Loucy (cell line): Measurements from ENCODE around the gene SCN9A.

ENCODE experiments used
- H2AFZ ChIP-seq: fragments of 200-600 bp; sonication (generic); 2 replicates; pipeline ENCODE4 v1.6.0; 2016; ENCODE audit warnings: antibody characterized with exemption, mild to moderate bottlenecking, low read length, moderate library complexity
- H3F3A ChIP-seq: fragments of 200-600 bp; 2 replicates; pipeline ENCODE4 v1.6.0; 2016; ENCODE audit warnings: antibody characterized with exemption, low read depth, mild to moderate bottlenecking
- H3K27me3 ChIP-seq: fragments of 200-600 bp; sonication (generic); 2 replicates; pipeline ENCODE4 v1.6.1; 2014; ENCODE audit warnings: low read length, mild to moderate bottlenecking; ENCODE audit not compliant: insufficient read depth, poor library complexity, severe bottlenecking
- H3K36me3 ChIP-seq: fragments of 200-600 bp; sonication (generic); 2 replicates; pipeline ENCODE4 v1.6.1; 2016; ENCODE audit warnings: low read length; ENCODE audit not compliant: insufficient read depth
- H3K4me1 ChIP-seq: fragments of 200-600 bp; sonication (generic); 2 replicates; pipeline ENCODE4 v1.5.1; 2014; ENCODE audit warnings: low read length, mild to moderate bottlenecking; ENCODE audit not compliant: insufficient read depth, poor library complexity, severe bottlenecking
- H3K4me2 ChIP-seq: fragments of 200-600 bp; sonication (generic); 2 replicates; pipeline ENCODE4 v1.6.0; 2014; ENCODE audit warnings: antibody characterized with exemption, low read length, low read depth, mild to moderate bottlenecking; ENCODE audit not compliant: poor library complexity, severe bottlenecking
- H3K4me3 ChIP-seq: fragments of 200-600 bp; sonication (generic); 2 replicates; pipeline ENCODE4 v1.5.1; 2014; ENCODE audit warnings: low read length, mild to moderate bottlenecking, mixed read lengths; ENCODE audit not compliant: poor library complexity, severe bottlenecking
- H3K79me2 ChIP-seq: fragments of 200-600 bp; sonication (generic); 2 replicates; pipeline ENCODE4 v1.6.1; 2014; ENCODE audit warnings: low read length; ENCODE audit not compliant: insufficient read depth
- H3K9ac ChIP-seq: fragments of 200-600 bp; sonication (generic); 2 replicates; pipeline ENCODE4 v1.6.0; 2014; ENCODE audit warnings: mild to moderate bottlenecking, low read depth, low read length, moderate library complexity; ENCODE audit not compliant: poor library complexity, severe bottlenecking
- H3K9me2 ChIP-seq: fragments of 200-600 bp; sonication (generic); replicated peaks from 2 replicates; pipeline ENCODE4 v1.6.1; 2016; ENCODE audit warnings: low read depth, low read length, mixed read lengths
- H3K9me3 ChIP-seq: fragments of 200-600 bp; sonication (generic); 2 replicates; pipeline ENCODE4 v1.6.1; 2014; ENCODE audit warnings: mild to moderate bottlenecking, antibody characterized with exemption, low read length, low read depth; ENCODE audit not compliant: insufficient read depth
- H4K20me1 ChIP-seq: fragments of 200-600 bp; sonication (generic); 2 replicates; pipeline ENCODE4 v1.6.0; 2014; ENCODE audit warnings: antibody characterized with exemption, low read length, mild to moderate bottlenecking; ENCODE audit not compliant: insufficient read depth, poor library complexity, severe bottlenecking
- CTCF ChIP-seq: fragments of 200-600 bp; sonication (generic); conservative IDR thresholded peaks from 2 replicates; pipeline ENCODE4 v1.5.1; 2014; ENCODE audit warnings: mild to moderate bottlenecking, antibody characterized with exemption, low read length
- EZH2phosphoT487 ChIP-seq: fragments of 200-600 bp; IDR thresholded peaks from 2 replicates; pipeline ENCODE4 v1.6.1; 2018; ENCODE audit warnings: antibody characterized with exemption, mild to moderate bottlenecking, moderate library complexity, borderline replicate concordance

The SCN9A gene

GRCh38 chr2:166333801-166334200, 41.9 kb downstream of the SCN9A start:
- Histone ChIP-seq H3K4me3 (no peak overlapping the region), H3K27me3 (no peaks in the 10 kb centered on the region), H3K4me1 (no peaks in the 10 kb centered on the region), H3K9ac (no peak overlapping the region), H3F3A (no peaks in the 10 kb centered on the region), H3K4me2 (no peak overlapping the region), H3K9me3 (no peaks in the 10 kb centered on the region), H3K79me2 (no peaks in the 10 kb centered on the region), H4K20me1 (no peaks in the 10 kb centered on the region), H3K9me2 (no peaks in the 10 kb centered on the region), H3K36me3 (no peaks in the 10 kb centered on the region), H2AFZ (no peak overlapping the region)
- TF ChIP-seq CTCF = no peak
- no peak for TF ChIP-seq EZH2phosphoT487

- H3K9me2 ChIP-seq = no peaks in the 10 kb centered on the region
- H3K9ac ChIP-seq = no peak overlapping the region
- no peaks in the 10 kb centered on the region for H4K20me1 ChIP-seq
- TF ChIP-seq CTCF = no peak
- no peak for TF ChIP-seq EZH2phosphoT487
- no peaks in the 10 kb centered on the region for H3K27me3 ChIP-seq
- no peaks in the 10 kb centered on the region for H3K79me2 ChIP-seq
- H2AFZ ChIP-seq = no peak overlapping the region
- no peaks in the 10 kb centered on the region for H3K36me3 ChIP-seq
- no peaks in the 10 kb centered on the region for H3K9me3 ChIP-seq
- H3K4me1 ChIP-seq = no peaks in the 10 kb centered on the region
- H3K4me3 ChIP-seq = no peak overlapping the region
- no peaks in the 10 kb centered on the region for H3F3A ChIP-seq
- no peak overlapping the region for H3K4me2 ChIP-seq
Measured at GRCh38 chr2:166332106-166332505, 43.6 kb downstream of the SCN9A start.

DNA sequence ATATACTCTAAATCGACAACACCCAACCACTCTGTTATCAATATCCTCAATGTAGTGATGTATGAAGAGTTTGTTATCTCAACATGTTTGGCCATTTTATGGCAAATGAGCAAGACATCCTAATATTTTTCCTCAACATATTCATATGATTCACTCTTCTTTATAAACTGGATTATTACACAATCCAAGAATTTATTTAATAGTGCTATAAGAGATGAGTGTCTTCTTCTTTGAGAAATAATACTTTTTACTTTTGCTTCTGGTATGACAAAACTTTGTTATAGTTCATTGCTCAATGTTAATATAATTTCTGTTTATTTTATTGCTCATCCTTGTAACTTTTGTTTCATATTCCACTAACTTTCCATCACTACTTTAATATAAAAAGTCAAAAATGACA, 44.3 kb downstream of the SCN9A start:
- Histone ChIP-seq H2AFZ (no peak overlapping the region), H3K9me3 (no peaks in the 10 kb centered on the region), H3F3A (no peaks in the 10 kb centered on the region), H3K79me2 (no peaks in the 10 kb centered on the region), H3K4me2 (no peak overlapping the region), H3K9me2 (no peaks in the 10 kb centered on the region), H3K4me3 (no peak overlapping the region), H3K27me3 (no peaks in the 10 kb centered on the region), H3K4me1 (no peaks in the 10 kb centered on the region), H4K20me1 (no peaks in the 10 kb centered on the region), H3K9ac (no peak overlapping the region), H3K36me3 (no peaks in the 10 kb centered on the region)
- TF ChIP-seq EZH2phosphoT487 (no peak), CTCF (no peak)
